ENCODE data around the gene RNF17.
"Not testable (repeated sequence)": the region's sequence is repeated elsewhere in the genome, so short reads cannot be mapped to it uniquely, and the experiment has no call there.

The RNF17 gene

DNA sequence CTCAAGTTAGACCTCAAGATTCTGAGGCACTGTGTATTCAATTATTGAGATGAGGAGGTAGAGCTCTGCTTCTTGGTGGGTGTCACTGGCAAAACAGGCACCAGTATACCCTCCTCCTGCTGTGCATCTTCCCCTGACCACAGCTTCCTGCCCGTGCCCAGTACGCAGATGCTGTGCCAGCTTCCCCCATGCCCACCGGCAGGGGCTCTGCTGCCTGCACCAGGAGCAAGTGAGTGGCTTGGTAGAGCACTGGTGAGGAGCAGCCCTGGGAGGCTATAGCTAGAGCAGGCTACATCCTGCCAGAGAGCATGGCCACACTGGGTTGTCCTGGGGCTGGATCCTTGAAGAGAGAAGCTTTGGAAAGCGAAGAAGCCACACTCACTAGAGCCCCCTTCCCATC lies 21.0 kb upstream of the RNF17 start:
- no peak for DNase-seq

DNA sequence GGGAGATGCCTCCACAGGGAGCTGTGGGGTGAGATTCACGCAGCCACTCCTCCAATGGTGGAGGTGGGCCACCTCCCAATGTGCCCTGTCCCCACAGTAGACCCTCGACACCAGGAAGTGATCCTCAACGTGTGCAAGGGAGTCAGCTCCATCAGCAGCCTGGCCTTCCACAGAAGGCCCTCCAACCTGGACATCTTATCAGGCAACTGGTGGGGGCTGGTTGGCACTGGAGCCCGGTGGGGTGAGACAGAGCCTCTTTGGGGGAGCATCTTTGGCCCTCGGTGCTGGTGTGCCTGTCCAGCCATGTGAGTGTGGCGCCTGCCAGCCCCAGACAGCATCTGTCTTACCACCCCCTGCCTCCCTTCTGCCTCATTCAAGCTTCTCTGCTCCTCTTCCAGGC lies 19.7 kb upstream of the RNF17 start:
- DNase-seq, result no peak

DNA sequence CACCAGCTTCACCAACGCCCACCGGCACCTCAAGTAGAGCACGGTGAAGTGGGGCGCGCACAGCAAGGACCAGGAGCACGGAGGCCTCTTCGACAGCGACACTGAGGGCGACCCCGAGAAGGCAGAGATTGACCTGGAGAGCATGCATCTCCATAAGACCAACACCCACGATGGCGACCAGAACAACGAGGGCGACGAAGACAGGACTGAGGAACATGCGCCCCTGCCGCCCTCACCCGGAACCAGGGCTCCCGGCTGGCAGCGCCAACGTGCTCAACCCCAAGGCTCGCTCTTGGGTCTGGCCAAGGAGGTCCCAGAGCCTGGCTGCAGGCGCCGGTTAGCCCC lies 18.5 kb upstream of the RNF17 start:
- no peak for DNase-seq

DNA sequence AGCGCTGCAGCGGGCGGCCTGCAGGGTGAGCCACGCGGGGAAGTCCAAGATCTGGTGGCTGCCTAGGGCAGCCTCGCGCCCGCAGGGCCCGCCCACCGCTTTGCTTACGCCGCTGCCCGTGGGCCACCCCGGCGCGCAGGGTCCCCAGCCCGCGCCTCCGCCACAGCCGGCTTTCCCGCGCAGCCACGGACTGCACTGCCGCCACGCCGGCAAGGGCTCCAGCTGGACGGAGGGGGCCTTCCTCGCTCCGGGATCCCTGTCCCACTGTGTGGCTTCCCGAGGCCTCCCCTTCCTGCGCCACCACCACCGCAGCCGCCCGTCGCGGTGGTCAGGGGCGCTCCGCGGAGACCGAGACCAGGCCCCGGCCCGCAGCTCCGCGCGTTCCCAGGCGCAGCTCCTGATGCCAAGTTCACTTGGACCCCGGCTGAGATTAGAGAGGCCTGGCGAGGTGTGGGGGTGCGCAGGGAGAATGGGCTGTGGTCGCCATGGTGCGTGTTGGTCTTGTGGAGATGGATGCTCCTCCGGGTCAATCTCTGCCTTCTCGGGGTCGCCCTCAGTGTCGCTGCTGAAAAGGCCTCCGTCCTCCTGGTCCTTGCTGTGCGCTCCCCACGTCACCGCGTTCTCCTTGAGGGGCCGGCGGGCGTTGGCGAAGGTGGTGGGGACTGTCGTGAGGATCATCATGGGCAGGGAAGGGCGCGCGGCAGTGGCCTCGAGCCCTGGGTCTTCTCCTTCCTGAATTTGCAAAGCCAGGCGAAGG lies 17.9 kb upstream of the RNF17 start:
- no peak for DNase-seq

DNA sequence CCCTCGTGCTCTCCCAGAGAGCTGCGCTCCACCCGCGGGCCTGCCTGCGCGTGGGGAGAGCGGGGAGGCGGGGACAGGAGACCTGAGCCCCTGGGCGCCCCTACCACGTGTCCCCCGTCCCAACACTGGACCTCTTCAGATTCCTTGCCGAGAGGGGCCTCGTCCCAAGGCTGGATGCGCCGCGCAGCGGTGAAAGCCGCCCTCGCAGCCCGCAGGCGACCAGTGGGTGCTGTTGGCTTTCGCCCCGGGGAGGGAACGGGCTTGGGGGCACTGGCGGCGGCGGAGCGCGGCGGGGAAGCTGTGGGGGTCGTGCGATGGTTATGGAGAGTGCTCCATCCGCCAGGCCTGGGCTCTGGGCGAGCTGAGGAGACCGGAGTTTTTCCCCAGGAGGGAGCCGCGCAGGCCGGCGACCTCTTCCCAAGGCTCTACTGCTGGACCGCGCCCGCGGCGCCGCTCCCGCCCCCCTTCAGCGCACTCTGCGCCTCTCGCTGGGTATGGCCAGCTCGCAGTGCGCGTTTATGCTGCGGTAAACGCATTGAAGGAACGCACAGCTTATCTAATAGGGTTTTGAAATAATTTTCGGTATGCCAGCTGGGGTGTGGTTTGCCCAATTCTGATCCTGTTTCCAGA lies 17.2 kb upstream of the RNF17 start:
- DNase-seq, result no peak

DNA sequence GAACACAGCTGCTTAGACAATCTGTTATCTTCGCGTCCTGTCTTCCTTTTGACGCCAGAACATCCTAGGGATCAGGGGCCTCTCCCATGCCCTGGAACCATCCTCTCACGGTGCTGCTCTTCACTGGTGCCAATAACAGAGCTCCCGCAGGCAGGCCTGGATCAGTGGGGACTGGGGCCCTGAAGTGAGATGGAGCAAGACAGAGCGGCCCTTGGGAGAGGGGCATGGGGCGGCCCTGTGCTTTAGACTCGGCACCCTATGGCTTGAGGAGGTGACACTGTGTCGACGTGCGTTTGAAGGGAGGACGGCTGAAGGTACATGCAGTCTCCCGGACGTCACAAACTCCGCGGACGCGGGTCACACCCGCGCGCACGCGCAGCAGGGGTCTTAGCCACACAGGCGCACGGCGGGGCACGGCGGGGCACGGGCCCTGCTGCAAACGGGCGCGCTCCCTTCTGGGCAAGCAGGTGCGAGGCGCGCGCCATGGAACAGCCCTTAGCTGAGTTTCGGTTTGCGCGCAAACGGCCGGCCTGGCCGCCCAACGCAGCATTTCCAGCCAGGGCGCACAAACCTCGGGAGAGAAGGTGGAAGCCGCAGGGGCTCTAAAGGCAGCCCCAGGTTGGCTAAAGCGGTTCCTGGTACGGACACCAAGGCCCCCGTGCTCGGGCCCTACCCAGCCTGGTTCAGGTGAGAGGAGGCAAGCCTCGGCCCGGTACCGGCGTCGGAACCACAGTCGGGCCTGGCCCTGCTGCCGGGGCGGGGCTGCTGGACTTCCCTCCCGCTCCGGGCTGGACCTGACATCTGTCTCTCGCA lies 16.5 kb upstream of the RNF17 start:
- DNase-seq, result no peak

DNA sequence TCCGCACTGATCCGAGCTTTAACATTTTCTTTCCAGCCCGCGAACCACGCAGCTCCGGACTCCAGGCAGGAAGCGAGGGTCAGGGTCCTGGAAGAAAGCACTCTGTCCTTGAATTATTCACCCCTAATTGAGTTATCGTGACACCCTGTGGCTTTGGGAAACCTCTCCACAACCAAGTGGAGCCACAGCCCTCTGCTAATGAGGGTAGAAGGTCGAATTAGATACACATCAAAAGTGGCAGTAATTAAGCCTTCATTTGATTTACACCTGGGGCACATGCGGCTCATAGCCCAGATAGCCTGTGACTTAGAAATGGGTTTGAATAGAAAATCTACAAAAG lies 15.9 kb upstream of the RNF17 start:
- DNase-seq, result no peak

DNA sequence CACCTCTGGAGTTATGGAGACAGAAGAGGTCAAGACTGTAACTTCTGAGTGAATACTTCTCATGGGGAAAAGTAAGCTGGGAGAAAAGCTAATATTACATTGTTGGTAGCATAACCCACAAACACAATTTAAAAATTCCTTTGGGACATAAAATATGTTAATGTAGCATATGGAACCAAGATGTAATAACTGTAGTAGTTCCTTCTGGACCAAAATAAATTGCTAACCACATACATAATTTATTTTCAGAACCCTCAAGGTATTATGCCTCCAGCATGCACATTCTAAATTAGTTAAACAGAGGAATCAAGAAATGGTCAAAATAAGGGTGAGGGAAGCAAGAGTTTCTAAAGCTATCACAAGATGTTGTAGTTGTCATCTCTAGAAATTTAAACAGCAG lies 4.8 kb upstream of the RNF17 start:
- no peak for DNase-seq

DNA sequence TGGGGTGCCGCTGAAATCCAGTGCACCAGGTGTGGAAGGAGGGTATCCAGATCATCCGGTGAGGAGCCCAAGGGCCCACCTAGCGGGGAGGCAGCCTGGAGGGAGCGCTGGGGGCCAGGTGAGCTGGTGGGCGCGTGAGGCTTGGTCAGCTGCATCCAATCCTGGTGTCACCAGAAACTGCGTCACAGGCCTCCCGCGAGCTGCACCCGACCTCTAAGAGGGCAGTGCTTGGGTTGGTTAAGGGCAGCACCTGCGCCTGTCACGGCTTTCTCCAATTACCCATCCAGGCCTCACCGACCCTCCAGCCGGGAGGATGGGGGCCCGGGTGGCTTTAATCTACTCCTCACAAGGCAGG lies 284 bp downstream of the RNF17 start:
- no peak for DNase-seq

DNA sequence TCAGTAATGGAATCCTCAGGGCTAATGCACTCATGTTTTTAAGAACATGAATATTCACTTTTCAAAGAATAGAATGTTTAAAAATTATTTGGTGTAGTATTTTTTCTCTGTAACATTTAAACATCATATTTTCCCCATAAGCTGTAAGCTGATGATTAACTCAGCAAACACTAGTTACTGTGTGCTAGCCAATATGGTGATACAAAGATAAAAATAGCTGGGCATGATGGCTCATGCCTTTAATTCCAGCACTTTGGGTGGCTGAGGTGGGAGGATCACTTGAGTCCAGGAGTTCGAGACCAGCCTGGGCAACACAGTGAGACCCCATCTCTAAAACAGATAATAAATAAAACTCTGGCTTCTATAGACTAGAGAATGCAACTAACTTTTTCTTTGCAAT lies 13.2 kb downstream of the RNF17 start:
- DNase-seq, result no peak

DNA sequence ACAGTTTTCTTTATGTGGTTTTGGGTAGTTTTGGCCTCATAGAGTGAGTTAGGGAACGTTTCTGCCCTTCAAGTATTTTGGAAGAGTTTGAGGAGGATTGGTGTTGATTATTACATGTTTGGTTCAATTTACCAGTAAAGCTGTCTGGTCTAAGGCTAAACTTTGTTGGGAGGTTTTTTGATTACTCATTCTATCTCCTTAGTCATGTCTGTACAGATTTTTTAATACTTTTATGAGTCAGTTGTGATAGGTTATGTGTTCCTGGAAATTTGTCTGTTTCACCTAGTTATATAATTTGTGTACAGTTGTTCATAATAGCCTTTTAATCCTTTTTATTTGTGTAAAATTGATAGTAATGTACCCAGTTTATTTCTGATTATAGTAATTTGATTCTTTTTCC lies 20.4 kb downstream of the RNF17 start:
- no peak for DNase-seq

DNA sequence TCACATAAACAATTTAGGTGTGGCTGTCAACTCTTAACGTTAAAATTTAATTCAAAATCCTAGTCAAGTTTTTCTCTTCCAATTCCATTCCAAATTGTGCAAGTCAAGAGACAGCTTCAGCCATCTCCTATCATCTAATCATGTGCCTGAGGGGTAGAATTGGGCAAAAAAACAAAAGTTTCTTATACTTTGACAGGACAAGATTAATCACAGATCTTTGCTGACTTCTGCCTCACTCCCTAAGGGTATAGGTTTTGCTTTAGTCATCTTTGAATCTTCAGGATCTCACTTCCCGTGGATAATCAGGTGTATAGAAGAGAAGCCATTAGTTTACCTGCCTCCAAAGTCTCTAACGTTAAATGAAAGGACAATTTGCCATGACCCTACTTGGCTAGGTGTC lies 24.6 kb downstream of the RNF17 start:
- no peak for DNase-seq

DNA sequence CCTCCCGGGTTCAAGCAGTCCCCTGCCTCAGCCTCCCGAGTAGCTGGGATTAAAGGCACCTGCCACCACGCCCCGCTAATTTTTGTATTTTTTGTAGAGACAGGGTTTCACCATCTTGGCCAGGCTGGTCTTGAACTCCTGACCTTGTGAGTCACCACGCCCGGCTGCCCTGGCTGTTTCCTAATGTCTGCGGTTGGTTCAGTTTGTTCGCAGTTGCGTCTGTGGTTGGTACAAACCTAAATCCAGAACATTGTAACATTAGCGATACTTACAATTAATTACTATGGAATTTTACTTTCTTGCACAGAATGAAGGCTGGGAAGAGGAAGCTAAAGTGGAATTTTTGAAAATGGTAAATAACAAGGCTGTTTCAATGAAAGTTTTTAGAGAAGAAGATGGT lies 38.1 kb downstream of the RNF17 start:
- no peak for DNase-seq

DNA sequence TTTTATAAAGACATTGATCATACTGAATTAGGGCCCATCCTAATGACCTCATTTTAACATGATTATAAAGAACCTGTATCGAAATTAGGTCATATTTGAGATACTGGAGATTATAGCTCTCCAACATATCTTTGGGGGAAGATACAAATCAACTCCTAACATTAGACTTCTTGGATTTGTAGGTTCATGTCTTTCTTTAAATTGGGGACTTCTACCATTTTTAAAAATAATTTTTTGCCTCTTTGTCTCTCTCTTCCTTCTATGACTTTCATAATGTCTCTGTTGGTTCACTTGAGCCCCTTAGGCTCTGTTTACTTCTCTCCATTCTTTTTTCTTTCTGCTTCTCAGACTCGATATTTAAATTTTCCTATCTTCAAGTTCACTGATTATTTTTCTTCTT lies 57.2 kb downstream of the RNF17 start:
- DNase-seq, result no peak

DNA sequence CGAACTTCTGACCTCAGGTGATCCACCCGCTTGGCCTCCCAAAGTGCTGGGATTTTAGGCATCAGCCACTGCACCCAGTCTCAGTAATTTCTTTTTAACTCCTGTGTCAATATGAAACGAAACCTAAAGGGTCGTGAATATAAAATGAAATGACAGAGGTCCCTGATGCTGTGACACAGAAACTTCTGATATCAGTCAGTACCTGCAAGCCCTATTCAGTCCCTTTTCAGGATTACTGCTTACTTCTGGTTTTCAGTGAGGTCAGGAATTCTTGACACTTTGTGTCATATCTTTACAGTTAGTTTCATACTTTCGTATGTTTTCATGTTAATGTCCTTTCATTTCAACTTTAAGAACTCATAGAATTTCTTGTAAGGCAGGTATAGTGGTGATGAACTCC lies 58.7 kb downstream of the RNF17 start:
- DNase-seq, result no peak

DNA sequence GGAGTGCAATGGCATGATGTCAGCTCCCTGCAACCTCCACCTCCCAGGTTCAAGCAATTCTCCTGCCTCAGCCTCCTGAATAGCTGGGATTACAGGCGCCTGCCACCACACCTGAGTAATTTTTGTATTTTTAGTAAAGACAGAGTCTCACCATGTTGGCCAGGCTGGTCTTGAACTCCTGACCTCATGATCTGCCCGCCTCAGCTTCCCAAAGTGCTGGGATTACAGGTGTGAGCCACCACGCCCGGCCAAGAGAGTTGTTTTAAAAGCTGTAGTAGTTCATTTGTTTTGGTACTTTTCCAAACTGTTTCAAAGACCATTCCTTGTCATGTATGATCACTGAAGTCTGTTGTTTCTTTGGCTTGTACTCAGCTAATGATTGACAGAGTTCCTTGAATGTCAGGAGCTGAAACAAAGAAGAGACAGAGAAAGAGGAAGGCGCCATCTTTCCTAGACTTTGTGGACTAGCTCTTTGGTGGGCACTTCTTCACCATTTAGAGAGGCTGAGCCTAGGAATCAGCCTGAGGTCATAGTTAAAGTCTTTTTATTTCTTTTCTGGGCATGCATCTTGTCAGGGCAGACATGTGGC lies 59.2 kb downstream of the RNF17 start:
- not testable (repeated sequence) for DNase-seq

DNA sequence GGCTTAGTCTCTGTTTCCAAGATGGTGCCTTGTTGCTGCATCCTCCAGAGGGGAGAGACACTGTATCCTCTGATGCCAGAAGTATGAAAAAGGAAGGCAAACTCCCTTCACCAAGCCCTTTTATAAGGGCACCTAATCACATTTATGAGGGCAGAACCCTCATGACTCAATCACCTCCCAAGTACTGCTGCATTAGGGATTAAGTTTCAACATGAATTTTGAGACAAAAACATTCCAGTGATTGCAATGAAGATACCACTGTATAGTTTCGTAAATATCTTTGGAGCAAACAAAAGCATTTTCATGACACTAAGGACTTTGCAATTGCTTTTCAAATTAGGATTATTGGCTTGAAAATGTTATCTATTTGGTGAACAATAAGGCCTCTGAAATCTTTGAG lies 63.8 kb downstream of the RNF17 start:
- DNase-seq, result no peak

DNA sequence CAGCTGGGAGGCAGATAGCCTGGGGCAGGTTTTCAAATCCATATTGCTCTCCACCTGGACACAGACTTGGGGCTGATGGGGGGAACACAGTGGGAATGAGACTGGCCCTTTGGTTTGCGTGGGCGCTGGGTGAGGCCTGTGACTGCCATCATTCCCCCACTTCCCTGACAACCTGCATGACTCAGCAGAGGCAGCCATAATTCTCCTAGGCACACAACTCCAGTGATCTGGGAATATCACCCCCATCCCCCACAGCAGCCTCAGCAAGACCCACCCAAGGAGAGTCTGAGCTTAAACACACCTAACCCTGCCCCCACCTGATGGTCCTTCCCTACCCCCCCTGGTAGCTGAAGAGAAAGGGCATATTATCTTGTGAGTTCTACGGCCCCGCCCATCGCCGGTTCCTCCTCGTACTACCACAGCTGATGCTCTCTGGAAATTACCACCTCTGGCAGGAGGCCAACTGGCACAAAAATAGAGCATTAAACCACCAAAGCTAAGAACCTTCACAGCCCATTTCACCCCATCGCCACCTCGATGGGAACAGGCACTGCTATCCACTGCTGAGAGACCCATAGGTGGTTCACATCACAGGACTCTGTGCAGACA lies 71.0 kb downstream of the RNF17 start:
- no peak for DNase-seq

DNA sequence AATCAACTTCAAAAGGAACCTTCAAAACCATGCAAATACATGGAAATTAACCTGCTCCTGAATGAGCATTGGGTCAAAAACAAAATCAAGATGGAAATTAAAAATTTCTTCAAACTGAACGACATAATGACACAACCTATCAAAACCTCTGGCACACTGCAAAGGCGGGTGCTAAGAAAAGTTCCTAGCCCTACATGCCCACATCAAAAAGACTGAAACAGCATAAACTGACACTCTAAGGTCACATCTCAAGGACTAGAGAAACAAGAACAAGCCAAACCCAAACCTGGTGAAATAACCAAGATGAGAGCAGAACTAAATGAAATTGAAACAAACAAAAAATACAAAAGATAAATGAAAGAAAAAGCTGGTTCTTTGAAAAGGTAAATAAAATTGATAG lies 73.6 kb downstream of the RNF17 start:
- not testable (repeated sequence) for DNase-seq

DNA sequence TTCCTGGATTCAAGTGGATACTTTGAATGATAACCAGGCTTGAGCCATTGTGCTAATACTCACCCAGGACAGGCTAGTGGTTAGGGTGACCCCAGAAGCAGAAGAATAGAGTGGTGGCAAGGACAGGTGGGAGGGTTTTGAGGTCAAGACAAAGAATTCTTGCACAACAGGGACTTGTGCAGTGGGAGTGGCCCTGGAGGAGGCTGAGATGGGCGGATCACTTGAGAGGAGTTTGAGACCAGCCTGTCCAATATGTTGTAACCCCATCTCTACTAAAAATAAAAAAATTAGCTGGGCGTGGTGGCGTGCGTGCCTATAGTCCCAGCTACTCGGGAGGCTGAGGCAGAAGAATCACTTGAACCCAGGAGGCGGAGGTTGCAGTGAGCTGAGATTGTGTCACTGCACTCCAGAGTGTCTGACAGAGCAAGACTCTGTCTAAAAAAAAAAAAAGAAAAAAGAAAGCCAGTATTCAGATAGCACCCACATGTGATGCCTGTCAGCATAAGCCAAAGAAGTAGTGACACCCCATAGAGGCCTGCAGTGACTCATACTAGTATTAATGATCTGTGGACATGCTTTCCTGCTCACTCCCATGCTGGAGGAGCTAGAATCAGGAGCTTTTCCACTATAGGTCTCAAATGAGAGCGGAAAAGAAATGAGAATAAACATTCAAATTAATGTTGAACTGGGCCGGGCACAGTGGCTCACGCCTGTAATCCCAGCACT lies 78.7 kb downstream of the RNF17 start:
- DNase-seq, result no peak

DNA sequence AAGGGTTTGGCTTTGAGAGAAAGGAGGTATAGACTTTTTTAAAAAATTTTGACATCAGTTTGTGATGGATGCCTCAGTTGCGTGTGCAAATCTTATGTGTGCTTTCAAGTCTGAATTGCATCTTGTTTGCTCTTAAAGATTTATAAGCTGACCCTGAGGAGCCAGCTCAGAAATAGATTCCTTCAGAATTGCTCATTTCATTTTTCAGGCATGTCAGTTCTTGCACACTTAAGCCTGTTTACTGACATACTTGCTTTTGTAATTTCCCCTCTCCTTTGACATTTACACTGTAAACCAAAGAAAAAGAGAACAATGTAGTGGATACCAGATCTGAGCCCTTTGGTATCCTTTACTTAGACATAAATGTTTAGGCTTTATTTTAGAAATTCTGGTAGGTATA lies 87.6 kb downstream of the RNF17 start:
- DNase-seq, result no peak

DNA sequence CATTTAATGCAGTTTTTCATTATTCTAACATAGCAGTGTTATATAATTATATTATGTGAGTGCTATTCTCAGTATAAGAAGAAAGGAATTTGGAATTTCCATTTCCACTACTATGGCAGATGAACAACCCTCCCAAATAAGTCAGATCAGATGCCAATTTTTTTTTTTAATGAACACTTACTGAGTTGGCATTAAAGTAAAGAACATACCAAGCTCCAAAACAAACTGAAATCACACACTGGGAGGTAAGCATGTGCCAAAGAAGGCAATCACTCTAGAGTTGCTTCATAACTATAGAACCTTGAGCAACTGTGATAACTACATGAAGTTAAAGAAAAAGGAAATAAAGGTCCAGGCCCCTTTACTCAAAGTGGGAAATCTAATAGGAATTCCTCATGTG lies 90.3 kb downstream of the RNF17 start:
- DNase-seq, result no peak

DNA sequence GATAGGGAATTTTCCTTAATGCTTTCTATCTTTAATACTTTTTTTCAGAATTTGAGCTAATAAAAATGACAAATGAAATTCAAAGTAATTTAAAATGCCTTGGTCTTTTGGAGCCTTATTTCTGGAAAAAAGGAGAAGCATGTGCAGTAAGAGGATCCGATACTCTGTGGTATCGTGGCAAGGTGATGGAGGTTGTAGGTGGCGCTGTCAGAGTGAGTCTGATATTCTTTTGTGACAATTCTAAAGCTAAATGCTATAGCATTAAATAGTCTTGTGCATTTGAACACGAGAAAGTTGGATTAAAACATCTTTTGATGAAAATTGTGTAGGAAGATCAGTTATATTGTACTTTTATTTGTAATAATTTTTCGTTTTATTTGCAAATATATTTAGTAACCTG lies 95.0 kb downstream of the RNF17 start:
- DNase-seq, result no peak
